GM19468 (cell line): Measurements from ENCODE around the gene PANX2.
"Not testable (repeated sequence)": the region's sequence is repeated elsewhere in the genome, so short reads cannot be mapped to it uniquely, and the experiment has no call there.

Source experiments
- ATAC-seq: cut with Tn5 transposase; IDR thresholded peaks from one replicate; pipeline ENCODE4 v1.9.1; 2021; ENCODE audit warnings: mild to moderate bottlenecking, moderate library complexity, moderate number of reproducible peaks; ENCODE audit not compliant: unreplicated experiment; ENCODE audit errors: extremely low read depth

Gene PANX2

GRCh38 chr22:50168490-50169180 is 1.9 kb upstream of the PANX2 start:
- ATAC-seq: not testable (repeated sequence)

GRCh38 chr22:50169181-50169759 is 1.3 kb upstream of the PANX2 start:
- ATAC-seq: no peak

- ATAC-seq: no peak
Observed at GRCh38 chr22:50169774-50170341, 673 bp upstream of the PANX2 start.

GRCh38 chr22:50171319-50171964 is 911 bp downstream of the PANX2 start:
- ATAC-seq: no peak

- no peak for ATAC-seq
Observed at GRCh38 chr22:50171965-50172421, 1.5 kb downstream of the PANX2 start.

GRCh38 chr22:50173311-50173982 is 2.9 kb downstream of the PANX2 start:
- ATAC-seq: no peak

- no peak for ATAC-seq
Observed at GRCh38 chr22:50173983-50174355, 3.4 kb downstream of the PANX2 start.

- no peak for ATAC-seq
Observed at GRCh38 chr22:50174382-50175190, 4.1 kb downstream of the PANX2 start.

GRCh38 chr22:50175191-50175461 is 4.6 kb downstream of the PANX2 start:
- ATAC-seq: no peak

- no peak for ATAC-seq
Observed at GRCh38 chr22:50175921-50176849, 5.7 kb downstream of the PANX2 start.

GRCh38 chr22:50176850-50177536 is 6.5 kb downstream of the PANX2 start:
- no peak for ATAC-seq

- no peak for ATAC-seq
Observed at GRCh38 chr22:50177537-50178470, 7.3 kb downstream of the PANX2 start.

- ATAC-seq: no peak
Observed at GRCh38 chr22:50178471-50178864, 7.9 kb downstream of the PANX2 start.

- no peak for ATAC-seq
Observed at GRCh38 chr22:50178871-50179869, 8.6 kb downstream of the PANX2 start.

GRCh38 chr22:50179937-50180726 is 9.6 kb downstream of the PANX2 start:
- no peak for ATAC-seq
